ENCODE data around the gene SLC25A34.
A peak's percentile ranks its signal among the peaks of the same experiment; 100 is the strongest.

The SLC25A34 gene

GRCh38 chr1:15788624-15789301, 52.7 kb downstream of the SLC25A34 start:
- TF ChIP-seq SPI1 (IDR thresholded peaks at IDR 0.05; ENCODE audit: borderline replicate concordance, low read depth) (peak; percentile 34; the same call in 1 of the 2 replicates), GABPA (IDR thresholded peaks at IDR 0.05; ENCODE audit: low read depth) (no peak)
- DNase-seq (ENCODE audit: low read depth in 1 of 2, low spot score in 1 of 2) = no peak
- H3K27ac ChIP-seq (replicated peaks) = no peak overlapping the region
- H3K4me3 ChIP-seq (replicated peaks; ENCODE audit: insufficient read depth, low read length) = no peak overlapping the region
- H3K27me3 ChIP-seq (ENCODE audit: insufficient read depth, poor library complexity, severe bottlenecking) = no peaks in the 10 kb centered on the region

Data from HL-60 (cell line).